Dedifferentiated amniotic fluid mesenchymal stem cell (primary cell): ENCODE results near the gene POLR2J3.
"Not testable (repeated sequence)": the region's sequence is repeated elsewhere in the genome, so short reads cannot be mapped to it uniquely, and the experiment has no call there.

Source experiments
- DNase-seq: peaks from one replicate; pipeline ENCODE4 v3.0.0-alpha.2; 2016; ENCODE audit errors: extremely low spot score

The POLR2J3 gene

DNA sequence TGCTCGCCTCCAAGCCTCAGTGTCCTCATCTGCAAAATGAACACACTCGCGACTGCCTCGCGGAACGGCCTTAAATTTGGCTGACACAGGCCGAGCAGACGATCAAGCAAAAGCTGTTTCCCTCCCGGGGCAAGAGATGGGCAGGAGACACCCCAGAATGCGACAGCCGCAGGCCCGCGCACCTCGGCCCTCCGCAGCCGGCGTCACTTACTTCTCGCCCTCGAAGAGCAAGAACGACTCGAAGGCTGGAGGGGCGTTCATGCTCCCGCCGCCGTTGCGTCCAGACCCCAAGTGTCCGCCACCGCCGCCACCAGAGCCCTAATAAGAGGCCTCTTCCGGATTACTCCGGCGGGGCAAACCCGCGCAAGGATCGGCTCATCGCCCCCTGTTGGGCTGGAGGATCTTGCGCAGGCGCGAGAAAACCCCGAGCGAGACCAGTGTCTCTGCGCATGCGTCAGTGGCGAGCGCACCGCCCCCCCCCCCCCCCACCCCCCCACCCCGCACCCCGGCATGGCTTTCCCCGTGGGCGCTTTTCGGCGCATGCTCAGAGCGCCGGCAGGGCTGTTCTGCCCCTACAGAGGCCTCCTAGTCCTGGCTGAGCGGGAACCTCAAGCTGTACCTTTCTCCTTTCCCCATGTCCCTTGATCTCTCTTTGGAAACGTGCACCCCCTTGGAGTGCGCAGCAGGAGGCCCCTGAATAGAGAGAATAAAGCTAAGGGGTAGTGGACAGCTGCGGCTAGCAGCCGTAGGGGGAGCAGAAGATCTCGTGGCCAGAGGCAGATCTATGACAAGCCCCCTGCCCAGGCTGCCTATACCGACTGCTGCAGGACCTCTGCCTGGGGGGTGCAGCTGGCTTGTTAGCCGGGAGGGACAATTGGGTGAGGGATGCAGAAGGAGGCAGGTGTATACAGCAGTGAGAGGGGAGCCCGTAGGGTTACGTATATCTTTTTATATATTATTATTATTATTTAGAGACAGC, at the start of gene POLR2J3:
Gene POLR2J3 (minus strand): TSS at position 323 of the 979 bp plus-strand sequence. CDS start 62 bp downstream, at position 261.
- peak; percentile 79 for DNase-seq

DNA sequence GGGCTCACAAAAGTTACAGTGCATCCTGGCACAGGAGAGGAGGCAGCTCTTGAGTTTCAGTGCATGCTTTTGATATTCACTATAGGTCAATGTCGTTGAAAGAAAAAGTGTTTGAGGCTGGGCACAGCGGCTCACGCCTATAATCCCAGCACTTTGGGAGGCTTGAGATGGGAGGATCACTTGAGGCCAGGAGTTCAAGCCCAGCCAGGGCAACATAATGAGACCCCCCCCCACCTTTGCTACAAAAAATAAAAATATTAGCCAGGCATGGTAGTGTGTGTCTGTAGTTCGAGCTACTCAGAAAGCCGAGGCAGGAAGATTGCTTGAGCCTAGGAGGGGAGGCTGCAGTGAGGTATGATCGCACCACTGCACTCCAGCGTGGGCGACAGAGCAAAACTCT, 45.7 kb upstream of the POLR2J3 start:
- peak; percentile 3 for DNase-seq

DNA sequence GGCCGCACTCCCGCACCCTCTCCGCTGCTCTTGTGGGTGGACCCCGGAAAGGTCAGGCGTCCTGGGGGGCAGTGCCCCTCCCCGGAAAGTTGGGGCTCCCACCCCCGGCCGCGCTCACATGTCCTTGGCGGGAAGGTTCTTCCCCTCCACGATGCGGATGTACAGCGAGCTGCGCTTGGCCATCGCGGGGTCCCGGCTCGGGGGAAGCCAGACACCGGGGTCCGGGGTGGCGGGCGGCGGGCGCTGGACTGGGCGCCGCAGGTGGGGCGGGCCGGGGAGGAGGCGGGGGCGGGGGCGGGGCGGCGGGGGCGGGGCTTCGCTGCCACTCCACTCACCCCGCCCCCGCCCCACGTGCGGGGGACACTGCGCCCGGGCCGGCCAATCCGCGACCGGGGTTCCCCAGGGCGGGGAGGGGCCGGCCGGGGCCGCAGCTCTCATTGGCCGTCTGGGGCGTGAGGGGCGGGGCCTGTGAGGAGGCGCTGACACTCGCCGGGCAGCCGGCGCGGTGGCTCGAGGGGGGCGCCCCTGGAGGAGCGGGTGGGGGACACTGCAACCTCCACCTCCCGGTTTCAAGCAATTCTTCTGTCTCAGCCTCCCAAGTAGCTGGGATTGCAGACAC, 44.2 kb upstream of the POLR2J3 start, which contains the start of gene RASA4:
Gene RASA4 (minus strand): TSS at position 250 of the 619 bp plus-strand sequence. CDS start 67 bp downstream, at position 183.
- DNase-seq = peak; percentile 6

DNA sequence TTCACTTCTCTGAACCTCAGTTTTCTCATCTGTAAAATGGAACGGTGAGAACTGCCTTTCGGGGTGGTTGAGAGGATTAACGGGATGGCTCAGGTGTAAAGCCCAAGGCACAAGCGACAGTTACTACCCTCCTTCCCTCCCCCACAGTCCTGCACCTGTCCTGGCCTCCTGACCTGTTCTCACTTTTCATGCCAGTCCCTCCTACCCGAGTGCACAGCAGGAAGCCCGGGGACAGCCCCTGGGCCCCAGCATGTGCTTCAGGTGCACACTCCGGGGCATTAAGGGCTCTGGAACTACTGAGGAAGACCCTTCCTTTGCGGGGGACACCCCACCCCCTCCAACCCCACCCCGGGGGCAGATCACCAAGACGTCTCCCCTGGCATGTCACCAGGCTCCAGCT, 43.5 kb upstream of the POLR2J3 start:
- DNase-seq = not testable (repeated sequence)

DNA sequence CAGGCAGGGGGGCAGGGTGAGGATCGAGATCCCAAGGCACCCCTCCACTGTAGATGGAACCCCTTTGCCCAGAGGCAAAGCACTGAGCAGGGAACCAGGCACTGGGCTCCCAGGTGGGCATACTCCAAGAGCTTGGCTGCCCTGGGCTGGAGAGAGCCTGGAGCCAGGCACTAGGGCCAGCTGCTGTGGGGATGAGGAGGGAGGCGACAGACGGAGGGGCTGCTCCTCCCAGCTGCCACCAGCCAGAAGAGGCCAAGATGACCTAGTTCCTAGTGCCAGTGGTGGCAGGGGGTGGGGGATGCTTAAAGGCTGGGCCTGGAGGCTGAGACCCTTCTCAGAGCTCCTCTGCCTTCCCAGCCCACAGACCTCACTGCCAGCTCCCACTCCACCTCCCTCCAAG, 42.5 kb upstream of the POLR2J3 start:
- not testable (repeated sequence) for DNase-seq

DNA sequence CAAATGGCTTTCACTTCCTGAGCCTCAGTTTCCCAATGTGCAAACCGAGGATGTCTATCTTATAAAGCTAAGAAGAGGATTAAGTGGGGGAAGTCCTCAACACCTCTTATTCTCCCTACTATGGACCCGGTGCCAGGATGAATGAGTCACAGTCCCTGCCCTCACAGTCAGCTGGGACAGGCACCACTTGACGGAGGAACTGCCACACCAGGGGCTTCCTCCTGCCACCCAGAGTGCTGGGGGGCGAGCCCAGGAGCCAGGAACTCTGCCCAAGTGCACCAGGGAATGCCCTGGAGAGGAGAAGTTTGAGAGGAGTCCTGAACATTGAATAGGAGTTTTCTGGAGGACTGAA, 41.9 kb upstream of the POLR2J3 start:
- DNase-seq = not testable (repeated sequence)

DNA sequence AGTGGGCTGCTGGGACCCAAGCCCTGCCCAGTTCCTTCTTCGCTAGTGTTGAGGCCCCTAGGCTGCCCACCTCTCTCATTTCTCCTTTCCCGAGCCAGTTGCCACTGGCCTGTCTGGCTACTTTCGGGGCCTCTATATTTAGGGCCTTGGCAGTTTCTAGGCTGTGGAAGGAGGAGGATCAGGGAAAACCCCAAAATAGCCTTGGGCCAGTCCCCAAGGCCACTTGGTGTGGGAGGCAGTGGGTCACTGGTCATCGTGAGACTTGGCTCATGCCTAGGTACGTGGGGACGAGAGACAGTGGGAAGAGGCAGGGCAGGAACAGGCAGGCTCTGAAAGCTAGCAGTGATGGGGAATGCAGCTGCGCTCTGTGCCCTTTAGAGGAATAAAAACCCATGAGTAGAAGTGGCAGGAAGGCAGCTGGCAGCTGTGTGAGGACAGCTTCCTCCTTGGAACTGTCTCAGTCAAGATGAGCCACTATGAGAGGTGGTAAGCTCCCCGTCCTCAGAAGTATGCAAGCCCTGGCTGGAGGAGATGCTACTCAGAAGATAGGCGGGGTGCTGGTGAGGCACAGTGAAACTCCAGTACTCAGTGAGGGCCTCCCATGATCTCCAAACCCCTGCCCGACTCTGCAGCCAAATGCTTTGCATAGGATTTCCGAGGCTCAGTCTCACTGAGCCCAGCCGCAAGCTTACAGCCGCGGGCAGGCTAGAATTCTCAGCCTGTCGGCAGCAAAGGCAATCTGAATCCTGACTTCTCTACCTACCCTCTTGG, 41.4 kb upstream of the POLR2J3 start:
- not testable (repeated sequence) for DNase-seq

DNA sequence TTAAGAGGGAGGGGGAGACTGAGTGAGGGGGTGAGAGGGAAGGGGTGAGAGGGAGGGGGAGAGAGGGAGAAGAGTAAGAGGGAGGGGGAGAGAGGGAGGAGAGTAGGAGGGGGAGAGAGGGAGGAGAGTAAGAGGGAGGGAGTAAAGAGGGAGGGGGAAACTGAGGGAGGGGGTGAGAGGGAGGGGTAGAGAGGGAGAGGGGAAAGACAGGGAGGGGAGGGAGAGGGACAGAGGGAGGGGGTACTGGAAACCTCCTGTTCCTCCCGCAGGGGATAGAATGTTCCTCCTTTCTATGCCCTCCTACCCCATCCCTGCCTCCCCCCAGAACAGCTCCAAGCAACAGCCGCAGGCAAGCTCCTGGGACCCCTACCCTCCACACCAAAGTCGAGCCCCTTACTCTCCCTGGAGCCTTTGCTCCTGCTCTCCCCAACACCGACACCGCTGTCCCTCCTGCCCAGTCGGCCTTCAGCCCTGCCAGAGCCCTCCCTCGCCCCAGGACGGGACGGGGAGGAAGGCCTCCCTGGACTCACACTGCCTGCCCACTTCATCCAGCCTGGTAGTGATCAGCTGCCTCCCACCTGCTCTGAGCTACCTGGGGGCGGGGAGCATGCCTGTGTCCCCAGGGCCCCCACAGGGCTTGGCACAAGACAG, 39.4 kb upstream of the POLR2J3 start:
- DNase-seq = peak; percentile 11

DNA sequence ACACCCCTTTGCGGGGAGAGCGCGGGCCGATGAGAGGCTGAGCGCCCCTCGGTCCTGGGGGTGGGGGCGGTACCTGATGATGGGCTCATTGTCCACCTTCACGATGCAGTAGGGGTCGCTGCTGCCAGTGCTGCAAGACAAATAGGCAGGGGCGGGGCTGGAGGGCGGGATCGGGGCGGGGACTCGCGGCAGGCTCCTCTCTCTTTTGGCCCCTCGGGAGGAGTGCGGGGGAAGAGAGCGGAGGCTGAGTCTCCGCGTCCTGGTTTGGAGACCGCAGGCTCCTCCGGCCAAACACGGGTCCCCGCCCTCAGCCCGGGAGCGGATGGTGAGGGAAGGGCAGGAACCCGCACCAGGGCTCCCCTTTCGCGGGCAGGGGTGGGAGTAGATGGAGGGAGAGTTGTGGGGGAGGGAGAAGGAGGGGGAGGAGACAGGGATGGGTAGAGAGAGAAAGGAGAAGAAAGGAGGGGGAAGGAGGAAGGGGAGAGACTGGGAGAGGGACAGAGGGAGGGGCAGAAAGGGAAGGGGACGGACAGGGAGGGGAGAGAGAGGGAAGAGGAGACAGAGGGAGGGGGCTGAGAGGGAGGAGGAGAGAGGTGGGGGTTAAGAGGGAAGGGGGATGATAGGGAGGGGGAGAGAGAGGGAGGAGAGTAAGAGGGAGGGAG, 38.8 kb upstream of the POLR2J3 start:
- not testable (repeated sequence) for DNase-seq

DNA sequence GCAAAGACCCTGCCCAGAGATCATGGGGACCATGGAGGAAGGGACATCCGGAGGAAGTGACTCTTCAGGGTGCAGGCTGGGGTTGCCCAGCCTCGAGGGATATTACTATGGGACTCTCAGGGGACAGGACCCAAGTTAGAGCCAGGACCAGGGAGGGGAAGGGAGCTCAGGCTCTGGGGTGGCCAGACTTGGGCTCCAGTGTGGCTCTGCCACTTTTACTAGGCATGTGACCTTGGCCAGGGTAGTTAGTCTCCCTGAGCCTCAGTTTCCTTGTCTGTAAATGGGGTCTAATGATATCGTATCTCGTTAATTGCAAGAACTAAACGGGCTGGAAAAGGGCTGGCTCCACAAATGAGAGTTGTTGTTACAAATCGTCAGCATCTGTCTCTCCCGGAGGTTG, 38.1 kb upstream of the POLR2J3 start:
- DNase-seq = not testable (repeated sequence)

DNA sequence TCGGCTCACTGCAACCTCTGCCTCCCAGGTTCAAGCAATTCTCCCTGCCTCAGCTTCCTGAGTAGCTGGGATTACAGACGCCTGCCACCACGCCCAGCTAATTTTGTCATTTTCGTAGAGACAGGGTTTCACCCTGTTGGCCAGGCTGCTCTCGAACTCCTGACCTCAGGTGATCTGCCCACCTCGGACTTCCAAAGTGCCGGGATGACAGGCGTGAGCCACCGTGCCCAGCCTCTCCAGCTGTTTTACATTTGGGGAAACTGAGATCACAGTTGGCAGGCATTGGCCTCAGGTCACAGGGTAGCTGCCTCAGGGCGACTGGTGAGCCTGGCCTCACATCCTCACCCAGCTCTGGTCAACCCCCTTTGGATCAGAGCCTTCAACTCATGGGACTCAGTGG, 37.4 kb upstream of the POLR2J3 start:
- not testable (repeated sequence) for DNase-seq

DNA sequence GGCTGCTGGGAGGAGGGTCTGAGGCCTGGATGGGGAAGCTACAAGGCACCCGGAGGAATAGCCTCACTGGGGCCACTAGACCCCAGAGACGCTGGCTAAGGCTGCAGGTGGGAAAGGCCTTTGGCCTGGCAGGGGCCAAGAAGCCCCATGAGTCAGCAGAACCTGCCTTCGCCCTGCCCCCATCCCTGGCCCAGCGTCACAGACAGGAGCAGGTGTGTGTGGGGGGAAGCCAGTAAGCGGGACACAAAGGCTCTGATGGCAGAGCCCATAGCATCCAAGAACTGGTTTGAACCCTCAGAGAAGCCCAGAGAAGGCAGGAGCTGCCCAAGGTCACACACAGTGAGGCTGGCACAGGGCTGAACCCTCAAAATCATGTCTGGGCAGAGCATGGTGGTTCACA, 34.5 kb upstream of the POLR2J3 start:
- DNase-seq = not testable (repeated sequence)

DNA sequence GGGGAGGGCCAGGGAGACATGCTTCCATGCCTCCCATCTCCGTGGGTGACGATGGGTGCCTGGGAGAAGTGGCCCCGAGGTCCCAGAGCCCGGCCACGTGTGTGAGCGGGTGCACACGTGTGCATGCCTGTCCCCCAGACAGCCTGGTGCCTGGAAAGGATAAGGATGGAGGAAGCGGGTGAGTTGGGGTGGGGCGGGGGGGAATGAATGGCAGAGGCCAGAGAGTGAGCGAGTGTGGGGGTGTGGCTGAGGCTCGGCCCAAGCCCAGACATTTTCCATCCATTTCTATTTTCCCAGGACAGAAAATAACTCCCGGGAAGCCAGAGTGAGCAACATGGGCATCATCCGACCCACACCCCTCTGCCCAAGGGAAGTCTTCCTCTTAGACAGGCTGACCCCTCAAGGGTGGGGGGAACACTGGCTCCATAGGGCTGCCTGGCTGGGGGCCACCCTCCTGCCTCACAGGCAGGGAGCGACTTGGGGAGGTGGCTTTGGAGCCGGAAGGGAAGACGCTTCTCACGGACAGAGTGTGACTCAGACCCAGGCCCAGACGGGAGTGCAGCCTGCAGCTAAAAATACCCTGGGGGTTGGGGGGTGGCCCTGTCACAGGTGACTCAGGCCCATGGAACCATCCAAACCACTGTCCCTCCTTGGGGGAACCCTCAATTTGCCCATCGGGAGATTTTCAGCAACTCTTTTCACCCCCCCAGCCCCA, 32.2 kb upstream of the POLR2J3 start:
- not testable (repeated sequence) for DNase-seq

DNA sequence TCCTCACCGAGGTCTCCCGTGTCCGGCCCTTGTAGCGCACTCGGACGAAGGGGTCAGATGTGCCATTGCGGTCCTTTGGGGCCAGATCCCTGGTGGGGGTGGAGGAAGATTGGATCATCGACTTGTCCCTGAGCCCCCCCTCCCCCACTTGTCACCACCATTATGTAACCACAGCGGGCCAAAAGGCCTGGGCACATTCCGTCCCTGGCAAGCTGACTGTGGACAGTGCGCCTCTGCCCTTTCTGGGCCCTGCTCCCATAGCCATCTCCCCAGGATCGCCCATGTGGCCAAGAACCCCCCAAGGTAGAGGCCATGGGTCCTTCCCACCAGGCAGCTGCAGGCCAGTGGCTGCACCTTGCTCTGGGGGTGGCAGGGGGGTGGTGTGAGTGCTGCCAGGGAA, 29.9 kb upstream of the POLR2J3 start:
- not testable (repeated sequence) for DNase-seq

DNA sequence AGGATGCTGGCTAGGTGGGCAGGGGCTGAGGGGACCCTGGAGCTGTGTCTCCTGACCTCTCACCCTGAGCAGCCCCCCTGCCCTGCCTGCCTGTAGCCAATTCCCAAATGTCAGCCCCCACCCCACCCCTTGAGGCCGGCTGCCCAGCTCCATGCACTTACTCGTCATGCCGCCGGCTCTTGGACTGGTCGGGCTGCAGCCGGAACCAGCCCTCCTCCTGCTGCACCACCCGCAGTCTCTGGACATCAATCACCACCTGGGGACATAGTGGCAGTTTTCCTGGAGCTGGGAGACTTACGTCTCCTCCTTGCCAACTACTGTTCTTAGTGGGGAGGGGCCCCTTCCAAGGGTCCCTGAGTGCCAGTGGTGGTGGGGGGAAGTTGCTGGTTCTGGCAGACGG, 27.3 kb upstream of the POLR2J3 start:
- DNase-seq = not testable (repeated sequence)

DNA sequence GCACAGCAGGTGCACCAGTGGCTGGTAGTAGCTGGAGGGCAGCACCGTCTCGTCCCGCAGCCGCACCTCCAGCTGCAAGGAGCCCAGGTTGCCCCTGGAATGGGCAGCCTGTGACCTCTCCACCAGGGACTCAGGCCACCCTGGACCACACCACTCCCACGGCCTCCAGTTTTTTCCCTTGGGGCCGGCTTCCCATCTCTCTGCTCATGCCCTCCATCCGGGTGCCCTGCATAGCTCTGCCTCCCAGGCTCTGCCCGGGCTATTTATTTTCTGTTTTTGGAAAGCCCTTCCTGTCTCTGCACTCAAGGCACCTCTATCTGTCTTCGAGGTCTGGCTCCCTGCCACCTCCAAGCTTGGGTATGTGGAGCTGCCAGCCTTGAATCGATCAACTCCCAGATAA, 23.7 kb upstream of the POLR2J3 start:
- not testable (repeated sequence) for DNase-seq

DNA sequence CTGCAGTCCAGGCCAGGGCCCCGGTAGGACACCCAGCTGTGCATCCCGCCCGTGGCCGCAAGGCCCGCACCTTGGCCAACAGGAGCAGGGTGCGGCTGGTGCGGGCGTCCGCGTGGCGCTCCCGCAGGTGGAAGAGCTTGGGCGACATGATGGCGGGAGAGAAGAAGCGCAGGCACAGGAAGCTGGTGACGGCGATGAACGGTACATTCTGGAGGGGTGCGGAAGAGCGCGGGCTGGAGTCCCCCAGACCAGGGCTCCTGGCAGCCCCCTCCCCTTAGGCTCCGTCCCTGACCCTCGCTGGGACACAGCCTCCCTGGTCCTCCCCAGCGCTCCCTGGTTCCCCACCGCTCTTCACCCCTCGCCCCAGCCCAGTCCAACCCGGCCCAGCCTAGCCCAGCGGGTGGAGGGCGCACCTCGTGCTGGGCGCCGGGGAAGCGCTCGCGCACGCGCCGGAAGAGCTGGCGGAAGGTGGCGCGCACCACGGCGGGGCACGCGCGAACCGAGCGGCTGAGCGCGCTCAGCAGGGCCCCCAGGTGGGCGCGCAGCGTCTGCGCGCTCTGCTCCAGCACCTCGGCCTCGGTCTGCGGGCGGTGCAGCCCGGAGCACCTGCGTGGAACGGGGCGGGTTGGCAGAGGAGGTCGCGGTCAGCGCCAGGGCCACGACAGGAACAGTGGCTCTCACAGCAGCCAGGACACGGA, 21.4 kb upstream of the POLR2J3 start:
- DNase-seq = not testable (repeated sequence)

DNA sequence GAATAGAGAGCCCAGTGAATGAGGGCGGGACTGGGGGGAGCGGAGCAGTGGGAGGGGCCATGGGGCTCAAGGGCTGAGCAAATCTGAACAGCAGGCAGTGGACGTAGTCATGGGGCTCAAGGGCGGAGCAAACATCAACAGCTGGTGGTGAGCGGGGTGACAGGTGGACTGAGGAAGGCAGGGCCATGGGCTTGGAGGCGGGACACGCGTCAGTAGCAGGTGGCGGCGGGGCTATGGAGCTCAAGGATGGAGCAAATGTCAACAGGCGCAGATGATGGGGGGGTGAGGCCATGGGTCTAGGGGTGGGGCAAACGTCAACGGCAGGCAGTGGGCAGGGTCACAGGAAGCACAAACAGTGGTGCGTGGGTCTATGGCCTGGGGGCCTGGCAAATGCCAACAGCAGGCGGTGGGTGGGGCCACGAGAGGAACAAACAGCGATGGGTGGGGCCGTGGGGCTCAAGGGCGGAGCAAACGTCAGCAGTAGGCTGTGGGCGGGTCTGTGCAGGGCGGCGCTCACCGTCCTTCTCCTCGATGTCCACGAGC, 20.2 kb upstream of the POLR2J3 start:
- not testable (repeated sequence) for DNase-seq

DNA sequence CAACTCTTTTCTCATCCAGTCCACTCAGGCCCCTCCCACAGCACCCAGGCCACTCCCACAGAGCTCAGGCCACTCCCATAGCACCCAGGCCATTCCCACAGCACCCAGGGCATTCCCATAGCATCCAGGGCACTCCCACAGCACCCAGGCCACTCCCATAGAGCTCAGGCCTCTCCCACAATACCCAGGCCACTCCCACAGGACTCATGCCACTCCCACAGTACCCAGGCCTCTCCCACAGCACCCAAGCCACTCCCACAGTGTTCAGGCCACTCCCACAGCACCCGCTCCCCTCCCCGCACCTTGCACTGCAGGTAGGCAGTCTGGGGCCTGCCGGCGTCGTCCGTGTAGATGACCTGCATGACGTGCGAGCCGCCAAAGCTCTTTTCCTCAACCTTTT, 17.5 kb upstream of the POLR2J3 start:
- not testable (repeated sequence) for DNase-seq
